CD8-positive, alpha-beta memory T cell (primary cell): Measurements from ENCODE around the gene TMEM30B. TPM values are rescaled to one million over a fixed set of nuclear protein-coding genes. Genes with fewer than 3 reads are reported as not detected.

Source experiments
- CTCF ChIA-PET: fragments of 350-600 bp; sonication (Branson Sonifier 250); formaldehyde crosslinking; loops from one replicate; lab custom pipeline; 2021; ENCODE audit warnings: antibody characterized with exemption; lab: Charles Lee
- POLR2A ChIA-PET: fragments of 350-600 bp; sonication (Branson Sonifier 250); formaldehyde crosslinking; loops from one replicate; lab custom pipeline; 2021; ENCODE audit warnings: antibody characterized with exemption; lab: Charles Lee
- DNase-seq, 5 donors: peaks; one replicate each; pipeline versions ENCODE4 v3.0.0 to v3.0.0-alpha.2; 2020 to 2022; ENCODE audit warnings: mixed read lengths in 1 of 5
- H3K27ac ChIP-seq: one replicate; pipeline ENCODE4 v1.7.0; 2013; ENCODE audit warnings: low read depth, mild to moderate bottlenecking, low read length, moderate library complexity
- H3K27me3 ChIP-seq: 2 replicates; pipeline ENCODE4 v1.7.0; 2013; ENCODE audit warnings: low read length, mild to moderate bottlenecking; ENCODE audit not compliant: insufficient read depth, poor library complexity, severe bottlenecking
- H3K36me3 ChIP-seq: 2 replicates; pipeline ENCODE4 v1.7.0; 2013; ENCODE audit warnings: mild to moderate bottlenecking, low read length, moderate library complexity; ENCODE audit not compliant: insufficient read depth
- H3K4me1 ChIP-seq: 2 replicates; pipeline ENCODE4 v1.7.0; 2013; ENCODE audit warnings: mild to moderate bottlenecking, low read length, moderate library complexity; ENCODE audit not compliant: insufficient read depth
- H3K4me3 ChIP-seq: 2 replicates; pipeline ENCODE4 v1.7.0; 2013; ENCODE audit warnings: mild to moderate bottlenecking, low read length
- H3K9me3 ChIP-seq: 2 replicates; pipeline ENCODE4 v1.7.0; 2013; ENCODE audit warnings: mild to moderate bottlenecking, low read length
- H3K27ac Mint-ChIP-seq, 8 donors: one replicate each; pipeline ENCODE4 v1.8.0; 2020 to 2021; ENCODE audit warnings: mixed read lengths in 8 of 8, mild to moderate bottlenecking in 6 of 8, inconsistent platforms in 3 of 8, moderate library complexity in 3 of 8
- H3K27me3 Mint-ChIP-seq, 2 donors: one replicate each; pipeline ENCODE4 v1.8.0; 2020 to 2021; ENCODE audit warnings: mixed read lengths in 2 of 2, mild to moderate bottlenecking in 1 of 2, moderate library complexity in 1 of 2
- H3K36me3 Mint-ChIP-seq, 3 donors: one replicate each; pipeline ENCODE4 v1.8.0; 2020 to 2021; ENCODE audit warnings: mixed read lengths in 3 of 3, inconsistent platforms in 1 of 3, mild to moderate bottlenecking in 1 of 3
- H3K4me1 Mint-ChIP-seq, 3 donors: one replicate each; pipeline ENCODE4 v1.8.0; 2020 to 2021; ENCODE audit warnings: mixed read lengths in 3 of 3, inconsistent platforms in 1 of 3, mild to moderate bottlenecking in 1 of 3
- H3K4me3 Mint-ChIP-seq, 7 donors: one replicate each; pipeline ENCODE4 v1.8.0; 2020 to 2021; ENCODE audit warnings: mixed read lengths in 7 of 7, mild to moderate bottlenecking in 6 of 7, moderate library complexity in 4 of 7, inconsistent platforms in 2 of 7
- H3K9me3 Mint-ChIP-seq, 5 donors: one replicate each; pipeline ENCODE4 v1.8.0; 2020 to 2022; ENCODE audit warnings: mixed read lengths in 5 of 5, mild to moderate bottlenecking in 3 of 5, moderate library complexity in 2 of 5, inconsistent platforms in 1 of 5
- polyA plus RNA-seq: library from polyadenylated mRNA; unstranded; fragments of 300-500 nt; fragmentation: Illumina TruSeq; gene quantifications from one replicate; pipeline ENCODE4 v1.2.3, GENCODE V29; 2021
- total RNA-seq, 2 experiments: library from RNA; stranded (reverse); gene quantifications; one replicate each; pipeline ENCODE4 v1.2.3, GENCODE V29; 2021

Gene TMEM30B
- 1 to 10 TPM; 1.7 to 1.9 TPM for total RNA-seq
- 6.5 TPM for polyA plus RNA-seq

- no peaks in the 10 kb centered on the region for H3K36me3 ChIP-seq
- H3K27ac ChIP-seq: peak within 1 kb of the TSS; percentile 70
- peaks cover 17% of the 10 kb centered on the region for H3K4me1 ChIP-seq
- peaks cover 0 to 2% of the 10 kb centered on the region in 2 donors for H3K27me3 Mint-ChIP-seq
- H3K27ac Mint-ChIP-seq: peak within 1 kb of the TSS; percentile 82 to 97 (median 92)
- peaks cover 29 to 52% (median 34%) of the 10 kb centered on the region in 3 donors for H3K4me1 Mint-ChIP-seq
- peak within 1 kb of the TSS; percentile 89 to 95 (median 94) for H3K4me3 Mint-ChIP-seq
- peak; percentile 16 to 71 (median 44) for DNase-seq
- H3K9me3 Mint-ChIP-seq: no peaks in the 10 kb centered on the region
- H3K9me3 ChIP-seq: no peaks in the 10 kb centered on the region
- no peaks in the 10 kb centered on the region for H3K27me3 ChIP-seq
- peak within 1 kb of the TSS; percentile 72 for H3K4me3 ChIP-seq
- peaks cover 0 to 8% (median 0%) of the 10 kb centered on the region in 3 donors for H3K36me3 Mint-ChIP-seq
- ChIA-PET POLR2A (interaction anchor here (0.8 to 2.0 kb wide), 7 partner anchors 10 to 1033 kb away, joined by 4 to 10 read pairs (median 6); partner anchors contain the start of genes PPM1A and SNAPC1), CTCF (interaction anchor here (0.6 to 9.2 kb wide), 35 partner anchors 10 to 812 kb away, joined by 3 to 89 read pairs (median 4); no protein-coding TSS in a partner anchor)
These were observed at the start of gene TMEM30B for GRCh38 chr14:61281186-61281947. TSS of gene TMEM30B (minus strand) at chr14:61281338. CDS start at chr14:61281147, 191 bp downstream.

GRCh38 chr14:61330511-61330910 lies 49.4 kb upstream of the TMEM30B start:
- peaks cover 91% of the 10 kb centered on the region for H3K4me1 ChIP-seq
- CTCF ChIA-PET: interaction anchor here (0.5 to 1.6 kb wide), 13 partner anchors 9 to 459 kb away, joined by 3 to 7 read pairs (median 3); partner anchors contain the start of gene PRKCH
- H3K9me3 ChIP-seq: no peaks in the 10 kb centered on the region
- H3K27me3 ChIP-seq: no peaks in the 10 kb centered on the region
- H3K27ac ChIP-seq: peak overlapping the region; percentile 46
- peak overlapping the region in 7 of 8 donors; percentile 86 to 100 (median 95) for H3K27ac Mint-ChIP-seq
- peaks cover 11 to 60% (median 27%) of the 10 kb centered on the region in 3 donors for H3K36me3 Mint-ChIP-seq
- no peaks in the 10 kb centered on the region for H3K27me3 Mint-ChIP-seq
- H3K4me3 ChIP-seq: peak overlapping the region; percentile 68
- no peaks in the 10 kb centered on the region for H3K9me3 Mint-ChIP-seq
- DNase-seq: no peak
- H3K4me1 Mint-ChIP-seq: peaks cover 72 to 91% (median 86%) of the 10 kb centered on the region in 3 donors
- POLR2A ChIA-PET: interaction anchor here (1.0 to 3.3 kb wide), 5 partner anchors 8 to 58 kb away, joined by 4 to 26 read pairs (median 6); partner anchors contain the start of gene PRKCH
- H3K4me3 Mint-ChIP-seq: peak overlapping the region in 6 of 7 donors; percentile 98 to 100 (median 98)
- H3K36me3 ChIP-seq: no peaks in the 10 kb centered on the region

- peaks cover 94% of the 10 kb centered on the region for H3K4me1 ChIP-seq
- Mint-ChIP-seq H3K4me3 (peak overlapping the region in 6 of 7 donors; percentile 98 to 100 (median 98)), H3K36me3 (peaks cover 18 to 63% (median 27%) of the 10 kb centered on the region in 3 donors), H3K9me3 (no peaks in the 10 kb centered on the region), H3K27ac (peak overlapping the region in 7 of 8 donors; percentile 86 to 100 (median 95)), H3K4me1 (peaks cover 72 to 89% (median 86%) of the 10 kb centered on the region in 3 donors), H3K27me3 (no peaks in the 10 kb centered on the region)
- CTCF ChIA-PET: interaction anchor here (0.6 to 1.6 kb wide), 6 partner anchors 9 to 60 kb away, joined by 3 to 7 read pairs (median 3); no protein-coding TSS in a partner anchor
- H3K9me3 ChIP-seq: no peaks in the 10 kb centered on the region
- POLR2A ChIA-PET: interaction anchor here (1.0 kb wide), 2 partner anchors 13 to 31 kb away, joined by 3 to 4 read pairs; no protein-coding TSS in a partner anchor
- peak overlapping the region; percentile 46 for H3K27ac ChIP-seq
- H3K4me3 ChIP-seq: peak overlapping the region; percentile 68
- DNase-seq: no peak
- no peaks in the 10 kb centered on the region for H3K36me3 ChIP-seq
- H3K27me3 ChIP-seq: no peaks in the 10 kb centered on the region
These were observed 48.4 kb upstream of the TMEM30B start for GRCh38 chr14:61329478-61330051.

- Histone ChIP-seq H3K4me1 (peaks cover 86% of the 10 kb centered on the region), H3K27me3 (no peaks in the 10 kb centered on the region), H3K36me3 (no peaks in the 10 kb centered on the region), H3K9me3 (no peaks in the 10 kb centered on the region), H3K27ac (peak overlapping the region; percentile 46), H3K4me3 (peak overlapping the region; percentile 50)
- peaks cover 25 to 61% (median 27%) of the 10 kb centered on the region in 3 donors for H3K36me3 Mint-ChIP-seq
- H3K27ac Mint-ChIP-seq: peak overlapping the region in 7 of 8 donors; percentile 86 to 100 (median 95)
- peak overlapping the region in 6 of 7 donors; percentile 98 to 100 (median 98) for H3K4me3 Mint-ChIP-seq
- peak in 1 of 5 donors; percentile 34 for DNase-seq
- CTCF ChIA-PET: interaction anchor here (0.6 to 1.0 kb wide), 3 partner anchors 11 to 60 kb away, joined by 3 read pairs; no protein-coding TSS in a partner anchor
- H3K27me3 Mint-ChIP-seq: no peaks in the 10 kb centered on the region
- POLR2A ChIA-PET: interaction anchor here (0.6 to 1.0 kb wide), 4 partner anchors 9 to 391 kb away, joined by 3 to 7 read pairs (median 4); no protein-coding TSS in a partner anchor
- no peaks in the 10 kb centered on the region for H3K9me3 Mint-ChIP-seq
- H3K4me1 Mint-ChIP-seq: peaks cover 67 to 86% (median 81%) of the 10 kb centered on the region in 3 donors
These were observed 47.6 kb upstream of the TMEM30B start for GRCh38 chr14:61328626-61329262.

- Mint-ChIP-seq H3K9me3 (no peaks in the 10 kb centered on the region), H3K4me3 (peak overlapping the region in 6 of 7 donors; percentile 98 to 100 (median 98)), H3K36me3 (peaks cover 31 to 72% (median 38%) of the 10 kb centered on the region in 3 donors), H3K4me1 (peaks cover 51 to 67% (median 62%) of the 10 kb centered on the region in 3 donors), H3K27me3 (no peaks in the 10 kb centered on the region), H3K27ac (peak overlapping the region in 7 of 8 donors; percentile 86 to 100 (median 94))
- POLR2A ChIA-PET: interaction anchor here (0.6 to 1.4 kb wide), 2 partner anchors 11 to 106 kb away, joined by 3 to 4 read pairs; no protein-coding TSS in a partner anchor
- Histone ChIP-seq H3K4me3 (peak overlapping the region; percentile 49), H3K9me3 (no peaks in the 10 kb centered on the region), H3K36me3 (no peaks in the 10 kb centered on the region), H3K27ac (peak overlapping the region; percentile 44), H3K27me3 (no peaks in the 10 kb centered on the region), H3K4me1 (peaks cover 67% of the 10 kb centered on the region)
- CTCF ChIA-PET: no interaction called here
- DNase-seq: peak in 1 of 5 donors; percentile 56
These were observed 45.7 kb upstream of the TMEM30B start for GRCh38 chr14:61326847-61327246.

- CTCF ChIA-PET: no interaction called here
- Mint-ChIP-seq H3K4me1 (peaks cover 48 to 63% (median 55%) of the 10 kb centered on the region in 3 donors), H3K4me3 (peak overlapping the region in 6 of 7 donors; percentile 98 to 100 (median 98)), H3K27me3 (no peaks in the 10 kb centered on the region), H3K27ac (peak overlapping the region in 7 of 8 donors; percentile 86 to 100 (median 94)), H3K9me3 (no peaks in the 10 kb centered on the region), H3K36me3 (peaks cover 31 to 74% (median 38%) of the 10 kb centered on the region in 3 donors)
- H3K9me3 ChIP-seq: no peaks in the 10 kb centered on the region
- no peaks in the 10 kb centered on the region for H3K36me3 ChIP-seq
- DNase-seq: peak in 1 of 5 donors; percentile 44
- POLR2A ChIA-PET: interaction anchor here (0.6 to 1.4 kb wide), 2 partner anchors 12 to 107 kb away, joined by 3 to 4 read pairs; no protein-coding TSS in a partner anchor
- H3K4me3 ChIP-seq: peak overlapping the region; percentile 76
- H3K4me1 ChIP-seq: peaks cover 60% of the 10 kb centered on the region
- H3K27me3 ChIP-seq: no peaks in the 10 kb centered on the region
- H3K27ac ChIP-seq: no peak overlapping the region
These were observed 45.0 kb upstream of the TMEM30B start for GRCh38 chr14:61326146-61326545.

GRCh38 chr14:61325166-61325565 lies 44.0 kb upstream of the TMEM30B start:
- Mint-ChIP-seq H3K4me3 (peak overlapping the region in 6 of 7 donors; percentile 98 to 100 (median 98)), H3K27ac (peak overlapping the region in 7 of 8 donors; percentile 86 to 100 (median 94)), H3K4me1 (peaks cover 46 to 60% (median 54%) of the 10 kb centered on the region in 3 donors), H3K36me3 (peaks cover 29 to 69% (median 38%) of the 10 kb centered on the region in 3 donors), H3K9me3 (no peaks in the 10 kb centered on the region), H3K27me3 (no peaks in the 10 kb centered on the region)
- Histone ChIP-seq H3K4me1 (peaks cover 52% of the 10 kb centered on the region), H3K27ac (peak overlapping the region; percentile 32), H3K9me3 (no peaks in the 10 kb centered on the region), H3K27me3 (no peaks in the 10 kb centered on the region), H3K4me3 (peak overlapping the region; percentile 76), H3K36me3 (no peaks in the 10 kb centered on the region)
- POLR2A ChIA-PET: no interaction called here
- no peak for DNase-seq
- CTCF ChIA-PET: interaction anchor here (0.9 kb wide), 1 partner anchor 17 kb away, joined by 3 read pairs; no protein-coding TSS in a partner anchor
